Panc1 (cell line): ENCODE results near the gene CAND2. TPM values are rescaled to one million over a fixed set of nuclear protein-coding genes. Genes with fewer than 3 reads are reported as not detected.

Experiments
- ATAC-seq: fragments of 200-7000 bp; cut with Tn5 transposase; 2 replicates; pipeline ENCODE4 v1.9.1; 2020; ENCODE audit warnings: mild to moderate bottlenecking, moderate library complexity
- BruUV-seq: library from RNA; stranded (reverse); fragments of 400-500 nt; replicated peaks from 2 replicates; lab custom pipeline; 2021; lab: Mats Ljungman, UMichigan
- CTCF ChIA-PET: fragments of 300-600 bp; sonication (Branson Sonifier 250); formaldehyde crosslinking; loops from one replicate; lab custom pipeline; 2022; ENCODE audit warnings: antibody characterized with exemption; lab: Charles Lee
- POLR2A ChIA-PET: fragments of 300-600 bp; sonication (Branson Sonifier 250); formaldehyde crosslinking; loops from one replicate; lab custom pipeline; 2022; ENCODE audit warnings: antibody characterized with exemption; lab: Charles Lee
- DNase-seq: peaks from one replicate; pipeline ENCODE4 v3.0.0-alpha.2; 2010; ENCODE audit warnings: low read depth, low spot score
- H3K27ac ChIP-seq: 2 replicates; pipeline ENCODE4 v1.5.1; 2011; ENCODE audit warnings: mild to moderate bottlenecking, low read length, inconsistent platforms
- H3K27me3 ChIP-seq: fragments of 200-500 bp; sonication (Bioruptor generic); 2 replicates; pipeline ENCODE4 v1.6.0; 2014; ENCODE audit warnings: low read length, inconsistent platforms; ENCODE audit not compliant: control insufficient read depth, insufficient read depth
- H3K36me3 ChIP-seq: fragments of 200-500 bp; sonication (Bioruptor generic); 2 replicates; pipeline ENCODE4 v1.5.1; 2014; ENCODE audit warnings: inconsistent platforms, mild to moderate bottlenecking, low read length, moderate library complexity; ENCODE audit not compliant: control insufficient read depth, insufficient read depth
- H3K4me1 ChIP-seq: 2 replicates; pipeline ENCODE4 v1.5.1; 2011; ENCODE audit warnings: inconsistent platforms, mild to moderate bottlenecking, low read length, moderate library complexity; ENCODE audit not compliant: control insufficient read depth, insufficient read depth
- H3K4me3 ChIP-seq, 2 experiments: 2 replicates each; pipeline ENCODE4 v1.5.1; 2011 to 2012; ENCODE audit warnings: low read depth in 2 of 2, low read length in 2 of 2, mild to moderate bottlenecking in 2 of 2, inconsistent platforms in 1 of 2, moderate library complexity in 1 of 2
- H3K9me3 ChIP-seq: fragments of 200-500 bp; sonication (Bioruptor generic); 2 replicates; pipeline ENCODE4 v1.5.1; 2014; ENCODE audit warnings: low read depth, mild to moderate bottlenecking, inconsistent platforms, low read length, moderate library complexity; ENCODE audit not compliant: control insufficient read depth, insufficient read depth
- POLR2AphosphoS5 ChIP-seq: IDR thresholded peaks from 2 replicates; pipeline ENCODE4 v1.6.1; 2012; ENCODE audit warnings: mild to moderate bottlenecking, low read depth, low read length, moderate library complexity
- SIN3A ChIP-seq: IDR thresholded peaks from 2 replicates; pipeline ENCODE4 v1.6.1; 2012; ENCODE audit warnings: low read depth, mild to moderate bottlenecking, low read length, moderate library complexity, borderline replicate concordance; ENCODE audit not compliant: insufficient read depth
- TCF7L2 ChIP-seq: IDR thresholded peaks from 2 replicates; pipeline ENCODE4 v1.6.1; 2011; ENCODE audit warnings: mild to moderate bottlenecking, low read depth, low read length, inconsistent platforms
- in situ Hi-C: cut with HindIII; loops from 2 replicates; pipeline ENCODE4 v1.10.0; 2016; ENCODE audit warnings: low sequenced_read_pairs, low pct_unique_long_range_greater_than_20kb
- intact Hi-C: fragments of 100-400 bp; cut with micrococcal nuclease; formaldehyde crosslinking; loops from one replicate; pipeline ENCODE4 v1.10.0; 2022; ENCODE audit not compliant: unreplicated experiment
- total RNA-seq: library from RNA; stranded (reverse); gene quantifications from one replicate; pipeline ENCODE4 v1.2.1, GENCODE V29; 2021; ENCODE audit not compliant: unreplicated experiment
- TF ChIP-seq, protein P1 (sequence below): fragments of 450-650 bp; IDR thresholded peaks from 2 replicates; pipeline ENCODE4 v1.5.1; 2017; ENCODE audit warnings: mild to moderate bottlenecking
- TF ChIP-seq, protein P2 (sequence below), 2 experiments: IDR thresholded peaks; 2 replicates each; pipeline ENCODE4 v1.6.1; 2011 to 2012; ENCODE audit warnings: low read depth in 2 of 2, control low read depth in 1 of 2, low read length in 1 of 2, mild to moderate bottlenecking in 1 of 2, moderate library complexity in 1 of 2; ENCODE audit not compliant: insufficient read depth in 1 of 2

CAND2 gene
- total RNA-seq, 1 experiment from 2014 or later: 0.13 TPM

DNA sequence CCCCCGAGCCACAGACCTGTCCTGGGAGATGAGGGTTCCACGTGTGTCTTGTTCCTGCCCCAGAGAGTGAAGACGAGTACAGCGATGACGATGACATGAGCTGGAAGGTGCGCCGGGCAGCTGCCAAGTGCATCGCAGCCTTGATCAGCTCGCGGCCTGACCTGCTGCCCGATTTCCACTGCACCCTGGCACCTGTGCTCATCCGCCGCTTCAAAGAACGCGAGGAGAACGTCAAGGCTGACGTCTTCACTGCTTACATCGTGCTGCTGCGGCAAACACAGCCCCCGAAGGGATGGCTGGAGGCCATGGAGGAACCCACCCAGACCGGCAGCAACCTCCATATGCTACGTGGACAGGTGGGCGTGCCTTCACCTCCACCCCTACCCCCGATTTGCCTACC lies 18.6 kb downstream of the CAND2 start:
- ChIA-PET CTCF (no interaction called here), POLR2A (no interaction called here)
- BruUV-seq: no TSS peak

DNA sequence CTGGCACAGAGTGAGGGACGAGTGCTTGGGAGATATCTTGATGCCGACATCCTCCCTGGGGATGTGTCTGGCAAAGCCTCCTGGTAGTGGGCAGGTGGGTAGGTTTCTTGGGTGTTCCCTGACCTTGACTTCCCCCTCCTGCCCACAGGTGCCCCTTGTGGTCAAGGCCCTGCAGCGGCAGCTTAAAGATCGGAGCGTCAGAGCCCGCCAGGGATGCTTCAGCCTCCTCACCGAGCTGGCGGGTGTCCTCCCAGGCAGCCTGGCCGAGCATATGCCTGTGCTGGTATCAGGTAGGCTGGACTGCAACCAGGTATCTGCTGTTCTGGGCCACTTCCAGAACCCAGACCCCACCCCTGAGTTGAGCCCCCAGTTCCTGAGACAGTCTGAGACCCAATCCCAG lies 19.2 kb downstream of the CAND2 start:
- ATAC-seq (no peak), DNase-seq (no peak)
- Histone ChIP-seq H3K36me3 (no peaks in the 10 kb centered on the region), H3K27ac (no peak overlapping the region), H3K4me1 (no peaks in the 10 kb centered on the region; the same call in 1 of the 2 replicates), H3K9me3 (no peaks in the 10 kb centered on the region), H3K27me3 (no peaks in the 10 kb centered on the region), H3K4me3 (no peak overlapping the region)
- intact Hi-C loops (no loop called here), in situ Hi-C loops (no loop called here)
- TF ChIP-seq POLR2AphosphoS5 (no peak), TCF7L2 (no peak), SIN3A (no peak)
- TF ChIP-seq, protein P1, sequence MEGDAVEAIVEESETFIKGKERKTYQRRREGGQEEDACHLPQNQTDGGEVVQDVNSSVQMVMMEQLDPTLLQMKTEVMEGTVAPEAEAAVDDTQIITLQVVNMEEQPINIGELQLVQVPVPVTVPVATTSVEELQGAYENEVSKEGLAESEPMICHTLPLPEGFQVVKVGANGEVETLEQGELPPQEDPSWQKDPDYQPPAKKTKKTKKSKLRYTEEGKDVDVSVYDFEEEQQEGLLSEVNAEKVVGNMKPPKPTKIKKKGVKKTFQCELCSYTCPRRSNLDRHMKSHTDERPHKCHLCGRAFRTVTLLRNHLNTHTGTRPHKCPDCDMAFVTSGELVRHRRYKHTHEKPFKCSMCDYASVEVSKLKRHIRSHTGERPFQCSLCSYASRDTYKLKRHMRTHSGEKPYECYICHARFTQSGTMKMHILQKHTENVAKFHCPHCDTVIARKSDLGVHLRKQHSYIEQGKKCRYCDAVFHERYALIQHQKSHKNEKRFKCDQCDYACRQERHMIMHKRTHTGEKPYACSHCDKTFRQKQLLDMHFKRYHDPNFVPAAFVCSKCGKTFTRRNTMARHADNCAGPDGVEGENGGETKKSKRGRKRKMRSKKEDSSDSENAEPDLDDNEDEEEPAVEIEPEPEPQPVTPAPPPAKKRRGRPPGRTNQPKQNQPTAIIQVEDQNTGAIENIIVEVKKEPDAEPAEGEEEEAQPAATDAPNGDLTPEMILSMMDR: no peak
- TF ChIP-seq, protein P2, sequence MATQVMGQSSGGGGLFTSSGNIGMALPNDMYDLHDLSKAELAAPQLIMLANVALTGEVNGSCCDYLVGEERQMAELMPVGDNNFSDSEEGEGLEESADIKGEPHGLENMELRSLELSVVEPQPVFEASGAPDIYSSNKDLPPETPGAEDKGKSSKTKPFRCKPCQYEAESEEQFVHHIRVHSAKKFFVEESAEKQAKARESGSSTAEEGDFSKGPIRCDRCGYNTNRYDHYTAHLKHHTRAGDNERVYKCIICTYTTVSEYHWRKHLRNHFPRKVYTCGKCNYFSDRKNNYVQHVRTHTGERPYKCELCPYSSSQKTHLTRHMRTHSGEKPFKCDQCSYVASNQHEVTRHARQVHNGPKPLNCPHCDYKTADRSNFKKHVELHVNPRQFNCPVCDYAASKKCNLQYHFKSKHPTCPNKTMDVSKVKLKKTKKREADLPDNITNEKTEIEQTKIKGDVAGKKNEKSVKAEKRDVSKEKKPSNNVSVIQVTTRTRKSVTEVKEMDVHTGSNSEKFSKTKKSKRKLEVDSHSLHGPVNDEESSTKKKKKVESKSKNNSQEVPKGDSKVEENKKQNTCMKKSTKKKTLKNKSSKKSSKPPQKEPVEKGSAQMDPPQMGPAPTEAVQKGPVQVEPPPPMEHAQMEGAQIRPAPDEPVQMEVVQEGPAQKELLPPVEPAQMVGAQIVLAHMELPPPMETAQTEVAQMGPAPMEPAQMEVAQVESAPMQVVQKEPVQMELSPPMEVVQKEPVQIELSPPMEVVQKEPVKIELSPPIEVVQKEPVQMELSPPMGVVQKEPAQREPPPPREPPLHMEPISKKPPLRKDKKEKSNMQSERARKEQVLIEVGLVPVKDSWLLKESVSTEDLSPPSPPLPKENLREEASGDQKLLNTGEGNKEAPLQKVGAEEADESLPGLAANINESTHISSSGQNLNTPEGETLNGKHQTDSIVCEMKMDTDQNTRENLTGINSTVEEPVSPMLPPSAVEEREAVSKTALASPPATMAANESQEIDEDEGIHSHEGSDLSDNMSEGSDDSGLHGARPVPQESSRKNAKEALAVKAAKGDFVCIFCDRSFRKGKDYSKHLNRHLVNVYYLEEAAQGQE (IDR thresholded peaks at IDR 0.05; ENCODE audit: insufficient read depth in 1 of 2, low read depth in 2 of 2, low read length in 1 of 2): no peak
- POLR2A ChIA-PET: no interaction called here
- BruUV-seq: no TSS peak
- CTCF ChIA-PET: no interaction called here

More for the DNA sequence above, 18.6 kb downstream of the CAND2 start:
- no peak overlapping the region for H3K27ac ChIP-seq
- H3K27me3 ChIP-seq: no peaks in the 10 kb centered on the region
- in situ Hi-C loops: no loop called here
- H3K36me3 ChIP-seq: no peaks in the 10 kb centered on the region
- no peaks in the 10 kb centered on the region; the same call in 1 of the 2 replicates for H3K4me1 ChIP-seq
- no peak for TF ChIP-seq TCF7L2
- TF ChIP-seq SIN3A: no peak
- TF ChIP-seq, protein P1: no peak
- TF ChIP-seq POLR2AphosphoS5: no peak
- TF ChIP-seq, protein P2 (IDR thresholded peaks at IDR 0.05; ENCODE audit: insufficient read depth in 1 of 2, low read depth in 2 of 2, low read length in 1 of 2): no peak
- ATAC-seq: no peak
- no peaks in the 10 kb centered on the region for H3K9me3 ChIP-seq
- H3K4me3 ChIP-seq: no peak overlapping the region
- DNase-seq: no peak
- intact Hi-C loops: no loop called here
